Right hindlimb (tissue), 1 donor: Measurements from ENCODE around the gene TTBK2.
A peak's percentile ranks its signal among the peaks of the same experiment; 100 is the strongest.

Experiments
- DNase-seq: peaks from one replicate; pipeline ENCODE4 v3.0.0-alpha.2; 2018

Gene TTBK2

GRCh38 chr15:42724276-42724675, 196.3 kb downstream of the TTBK2 start:
- no peak for DNase-seq

GRCh38 chr15:42723068-42723467, 197.5 kb downstream of the TTBK2 start:
- DNase-seq: no peak

DNA sequence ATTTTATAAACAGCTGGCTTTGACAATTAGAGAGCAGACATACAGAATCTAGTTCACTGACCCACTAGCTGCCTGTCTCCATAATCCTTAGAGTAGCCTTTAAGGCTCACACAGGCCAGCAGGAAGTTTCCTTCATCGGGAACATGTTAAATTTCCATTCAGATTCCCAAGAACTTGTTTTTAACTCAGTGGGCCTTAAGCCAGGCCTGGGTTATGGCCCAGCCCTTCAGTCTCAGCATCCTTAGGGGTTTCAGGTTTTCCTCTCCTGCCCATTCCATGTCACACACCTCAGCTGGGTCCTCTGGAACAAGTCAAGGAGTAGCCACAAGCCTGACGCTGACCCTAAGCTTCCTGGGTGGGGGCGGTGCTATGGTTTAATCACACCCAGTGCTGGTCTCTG, 198.7 kb downstream of the TTBK2 start:
- no peak for DNase-seq

DNA sequence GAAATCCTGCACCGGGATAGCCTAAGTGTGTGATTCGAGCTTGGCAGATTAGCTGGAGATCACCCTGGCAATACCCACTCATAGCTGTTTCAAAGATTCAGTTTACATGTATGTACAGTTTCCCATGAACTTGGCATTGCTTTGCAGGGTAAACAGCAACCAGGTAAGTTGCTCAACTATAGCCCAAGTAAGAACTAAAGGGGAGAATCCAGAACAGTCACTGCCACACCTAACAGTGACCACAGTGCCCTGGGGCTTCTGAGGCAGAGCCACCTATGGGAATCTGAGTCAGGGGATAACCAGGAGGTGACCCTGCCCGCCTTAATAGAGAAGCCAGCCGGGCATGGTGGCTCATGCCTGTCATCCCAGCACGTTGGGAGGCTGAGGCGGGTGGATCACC, 199.6 kb downstream of the TTBK2 start:
- no peak for DNase-seq

- no peak for DNase-seq
Measured at GRCh38 chr15:42720071-42720470, 200.5 kb downstream of the TTBK2 start.

GRCh38 chr15:42719043-42719442, 201.5 kb downstream of the TTBK2 start:
- DNase-seq: no peak

GRCh38 chr15:42716626-42717025, 204.0 kb downstream of the TTBK2 start:
- no peak for DNase-seq

DNA sequence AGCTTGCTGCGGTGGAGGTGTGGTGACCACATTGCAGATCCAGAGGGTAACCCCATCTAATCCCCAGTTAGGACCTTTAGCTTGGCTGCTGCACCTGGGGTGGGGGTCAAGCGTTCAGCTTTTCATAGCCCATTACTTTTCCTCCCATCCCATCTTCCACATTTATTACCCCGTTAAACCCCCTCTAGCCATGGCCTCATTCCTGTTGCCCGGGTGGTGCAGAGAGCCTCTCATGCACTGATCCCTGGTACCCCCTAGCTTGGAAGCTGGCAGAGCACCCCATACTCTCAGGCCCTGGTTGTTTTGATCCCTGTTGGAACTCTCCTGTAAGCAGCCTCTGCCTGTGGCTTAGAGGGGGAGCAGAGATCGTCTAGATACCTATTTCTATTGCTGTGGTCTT, 204.5 kb downstream of the TTBK2 start:
- DNase-seq: no peak

DNA sequence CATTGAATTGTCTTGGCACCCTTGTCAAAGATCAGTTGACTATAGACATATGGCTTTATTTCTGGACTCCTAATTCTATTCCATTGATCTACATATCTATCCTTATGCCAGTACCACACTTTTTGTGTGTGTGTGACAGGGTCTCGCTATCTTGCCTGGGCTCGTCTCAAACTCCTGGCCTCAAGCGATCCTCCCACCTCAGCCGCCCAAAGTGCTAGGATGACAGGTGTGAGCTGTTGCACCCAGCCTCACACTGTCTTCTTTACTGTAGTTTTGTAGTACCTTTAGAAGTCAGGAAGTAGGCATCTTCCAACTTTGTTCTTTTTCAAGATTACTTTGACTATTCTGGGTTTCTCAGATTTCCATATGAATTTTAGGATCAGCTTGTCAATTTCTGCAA, 208.0 kb downstream of the TTBK2 start:
- DNase-seq: no peak

GRCh38 chr15:42711746-42712145, 208.8 kb downstream of the TTBK2 start:
- no peak for DNase-seq

DNA sequence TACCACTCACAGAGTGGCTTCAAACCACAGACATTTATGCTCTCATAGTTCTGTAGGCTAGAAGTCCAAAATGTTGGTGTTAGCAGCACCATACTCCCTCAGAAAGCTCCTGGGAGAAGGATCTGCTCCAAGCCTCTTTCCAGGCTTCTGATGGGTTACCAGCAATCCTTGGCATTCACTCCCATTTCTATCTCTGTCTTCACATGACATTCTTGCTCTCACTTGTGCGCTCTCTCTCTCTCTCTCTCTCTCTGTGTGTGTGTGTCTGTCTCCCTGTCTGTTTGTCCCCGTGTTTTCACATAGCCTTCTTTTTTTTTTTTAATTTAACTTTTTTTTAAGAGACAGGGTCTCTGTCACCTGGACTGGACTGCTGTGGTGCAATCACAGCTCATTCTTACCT, 209.9 kb downstream of the TTBK2 start:
- no peak for DNase-seq

DNA sequence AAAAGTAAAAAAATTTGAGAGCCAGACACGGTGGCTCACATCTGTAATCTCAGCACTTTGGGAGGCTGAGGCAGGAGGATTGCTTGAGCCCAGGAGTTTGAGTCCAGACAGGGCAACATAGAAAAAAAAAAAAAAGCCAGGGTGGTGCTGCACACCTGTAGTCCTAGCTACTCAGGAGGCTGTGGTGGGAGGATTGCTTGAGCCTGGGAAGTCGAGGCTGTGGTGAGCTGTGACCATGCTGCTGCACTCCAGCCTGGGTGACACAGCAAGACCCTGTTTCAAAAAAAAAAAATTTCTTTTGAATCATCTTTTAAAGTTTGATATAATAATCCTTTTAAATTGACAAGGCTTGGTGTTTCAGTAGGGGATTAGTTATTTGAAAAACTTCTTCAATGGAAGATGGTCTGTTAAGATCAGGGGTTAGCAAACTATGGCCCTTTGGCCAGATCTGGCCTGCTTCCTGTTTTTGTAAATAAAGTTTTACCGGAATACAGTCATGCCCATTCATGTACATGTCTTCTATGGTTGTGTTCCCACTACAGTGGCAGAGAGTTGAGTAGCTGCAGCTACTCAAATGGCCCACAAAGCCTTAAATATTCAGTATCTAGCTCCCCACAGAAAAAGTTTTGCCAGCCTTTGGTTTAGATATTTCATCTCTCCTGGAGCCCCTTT, 212.6 kb downstream of the TTBK2 start:
- no peak for DNase-seq

DNA sequence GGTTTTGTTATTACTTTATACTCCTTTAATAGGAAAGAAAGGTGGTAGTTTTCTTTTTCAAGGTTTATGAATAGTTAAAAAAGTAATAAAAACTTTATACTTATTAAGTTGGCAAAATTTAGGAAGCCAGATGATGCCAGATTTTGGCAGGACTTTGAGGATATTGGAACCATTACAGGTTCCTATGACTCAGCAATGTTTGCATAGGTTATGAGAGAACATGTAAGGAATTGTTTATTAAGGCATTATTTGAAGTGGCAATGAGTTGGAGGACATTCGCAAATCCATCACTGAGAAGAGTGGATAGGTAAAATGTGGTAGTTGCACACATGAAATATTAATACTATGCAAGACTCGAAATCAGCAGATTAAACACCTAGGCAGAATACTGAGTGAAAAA, 213.5 kb downstream of the TTBK2 start:
- DNase-seq: no peak

GRCh38 chr15:42705336-42705735, 215.2 kb downstream of the TTBK2 start:
- no peak for DNase-seq

GRCh38 chr15:42704492-42704926, 216.1 kb downstream of the TTBK2 start:
- peak; percentile 43 for DNase-seq

- DNase-seq: no peak
Measured at GRCh38 chr15:42696626-42697025, 224.0 kb downstream of the TTBK2 start.

- DNase-seq: no peak
Measured at GRCh38 chr15:42695527-42696071, 225.0 kb downstream of the TTBK2 start.

DNA sequence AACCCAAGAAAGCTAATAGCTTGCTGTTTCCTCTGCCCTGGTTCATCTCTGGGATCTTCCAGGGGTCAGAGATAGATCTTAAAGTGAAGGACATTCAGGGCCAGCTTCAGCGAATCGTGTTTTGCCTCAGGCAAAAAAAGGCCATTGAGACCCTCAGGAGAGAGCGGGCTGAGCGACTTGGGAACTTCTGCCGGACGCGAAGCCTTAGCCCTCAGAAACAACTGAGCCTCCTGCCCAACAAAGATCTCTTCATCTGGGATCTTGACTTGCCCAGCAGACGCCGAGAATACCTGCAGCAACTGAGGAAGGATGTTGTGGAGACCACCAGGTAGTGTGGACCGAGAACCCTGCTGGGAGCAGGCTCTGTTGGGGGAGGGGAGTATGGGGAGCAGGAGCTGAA, 226.2 kb downstream of the TTBK2 start:
- DNase-seq: no peak

GRCh38 chr15:42693942-42694341, 226.6 kb downstream of the TTBK2 start:
- DNase-seq: no peak

- DNase-seq: no peak
Measured at GRCh38 chr15:42693496-42693895, 227.1 kb downstream of the TTBK2 start.

GRCh38 chr15:42692997-42693396, 227.6 kb downstream of the TTBK2 start:
- DNase-seq: no peak

GRCh38 chr15:42692536-42692935, 228.0 kb downstream of the TTBK2 start:
- no peak for DNase-seq

DNA sequence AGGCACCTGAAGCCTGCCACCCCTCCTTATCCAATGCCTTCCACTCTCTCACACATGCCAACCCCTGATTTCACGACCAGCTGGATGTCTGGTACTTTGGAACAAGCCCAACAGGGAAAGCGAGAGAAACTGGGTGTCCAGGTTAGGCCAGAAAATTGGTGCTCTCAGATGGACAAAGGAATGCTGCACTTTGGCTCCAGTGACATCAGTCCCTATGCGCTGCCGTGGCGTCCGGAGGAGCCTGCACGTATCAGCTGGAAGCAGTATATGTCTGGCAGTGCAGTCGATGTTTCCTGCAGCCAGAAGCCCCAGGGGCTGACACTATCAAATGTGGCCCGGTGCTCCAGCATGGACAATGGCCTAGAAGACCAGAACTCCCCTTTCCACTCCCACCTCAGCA, 228.8 kb downstream of the TTBK2 start:
- DNase-seq: no peak

DNA sequence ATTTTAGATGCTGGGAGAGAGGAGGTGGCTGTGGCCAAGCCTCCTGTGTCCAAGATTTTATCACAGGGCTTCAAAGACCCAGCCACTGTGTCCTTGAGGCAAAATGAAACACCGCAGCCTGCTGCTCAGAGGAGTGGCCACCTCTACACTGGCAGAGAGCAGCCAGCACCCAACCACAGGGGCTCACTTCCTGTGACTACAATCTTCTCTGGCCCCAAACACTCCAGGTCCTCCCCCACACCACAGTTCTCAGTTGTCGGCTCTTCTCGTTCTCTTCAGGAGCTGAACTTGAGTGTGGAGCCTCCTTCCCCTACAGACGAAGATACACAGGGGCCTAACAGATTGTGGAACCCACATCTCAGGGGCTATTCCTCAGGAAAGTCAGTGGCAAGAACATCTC, 229.3 kb downstream of the TTBK2 start:
- DNase-seq: no peak
